ENCODE measurements around the gene COX20. TPM values are rescaled to one million over a fixed set of nuclear protein-coding genes. Genes with fewer than 3 reads are reported as not detected.

Gene COX20
- total and polyA plus RNA-seq, 2 of the 4 experiments (the other 2 are of a cell fraction), result 13.3 to 27.0 TPM

- BruUV-seq (replicated peaks), result no TSS peak
- Histone ChIP-seq H2BK120ac (ENCODE audit: low read depth, low read length) (no peak overlapping the region), H3K9ac (ENCODE audit: low read depth, low read length) (no peak overlapping the region), H3K79me1 (ENCODE audit: low read depth in 1 of 2, low read length in 2 of 2) (peaks cover 11 to 44% of the 10 kb centered on the region in 2 experiments; a peak in 3 of 4 replicates), H2AFZ (replicated peaks; ENCODE audit: low read length, poor library complexity) (no peak overlapping the region), H3K4me3 (ENCODE audit: insufficient read depth, low read depth, low read length) (no peak overlapping the region), H3K4me2 (ENCODE audit: low read depth, low read length) (no peak overlapping the region), H3K9me3 (ENCODE audit: control insufficient read depth, insufficient read depth, low read length) (no peaks in the 10 kb centered on the region), H2AK5ac (ENCODE audit: low read depth, low read length) (no peak overlapping the region), H3K27me3 (ENCODE audit: control insufficient read depth, insufficient read depth, low read length) (no peaks in the 10 kb centered on the region), H3K4me1 (ENCODE audit: control insufficient read depth, insufficient read depth, low read length) (no peaks in the 10 kb centered on the region), H3K4ac (ENCODE audit: low read depth, low read length) (no peak overlapping the region), H3K18ac (ENCODE audit: low read depth, low read length) (no peak overlapping the region), H3K14ac (replicated peaks; ENCODE audit: low read depth, low read length) (no peak overlapping the region), H3K9me1 (ENCODE audit: insufficient read depth, low read length) (no peaks in the 10 kb centered on the region), H2BK15ac (ENCODE audit: low read depth, low read length) (no peak overlapping the region), H3K56ac (ENCODE audit: extremely low read depth, insufficient read depth, low read length) (no peak overlapping the region), H3K23ac (ENCODE audit: low read depth, low read length) (no peak overlapping the region), H4K20me1 (ENCODE audit: insufficient read depth, low read length) (peaks cover 39% of the 10 kb centered on the region), H2AK9ac (replicated peaks; ENCODE audit: low read depth, low read length, poor library complexity) (no peak overlapping the region), H4K5ac (ENCODE audit: low read depth, low read length) (no peak overlapping the region), H3K36me3 (ENCODE audit: control insufficient read depth, insufficient read depth, low read length) (peaks cover 38% of the 10 kb centered on the region), H4K8ac (ENCODE audit: low read depth in 2 of 2, low read length in 2 of 2) (no peak overlapping the region), H2BK5ac (ENCODE audit: low read depth, low read length, poor library complexity, severe bottlenecking) (no peak overlapping the region), H4K91ac (ENCODE audit: insufficient read depth, low read depth, low read length) (no peak overlapping the region), H2BK20ac (ENCODE audit: low read depth, low read length) (no peak overlapping the region), H3K27ac (ENCODE audit: insufficient read depth, low read length) (no peak overlapping the region)
- CTCF ChIA-PET, result no interaction called here
- dilution Hi-C loops (cut with HindIII; ENCODE audit: low sequenced_read_pairs, unreplicated experiment) (no loop called here), in situ Hi-C loops (cut with MboI; ENCODE audit: low sequenced_read_pairs) (no loop called here), intact Hi-C loops (cut with micrococcal nuclease) (no loop called here)
- TF ChIP-seq NFE2L2 (IDR thresholded peaks at IDR 0.05; ENCODE audit: low read depth, low read length) (no peak), MXI1 (IDR thresholded peaks at IDR 0.05; ENCODE audit: borderline replicate concordance, low read depth, low read length) (no peak), CTCF (conservative IDR thresholded peaks at IDR 0.05; ENCODE audit: low read depth, low read length) (no peak), RCOR1 (IDR thresholded peaks at IDR 0.05; ENCODE audit: insufficient replicate concordance, low read length) (no peak), BHLHE40 (IDR thresholded peaks at IDR 0.05; ENCODE audit: low read depth, low read length) (no peak), POLR2A (IDR thresholded peaks at IDR 0.05; ENCODE audit: low read depth, low read length) (no peak; the same call in 1 of the 2 replicates), ELK1 (IDR thresholded peaks at IDR 0.05; ENCODE audit: borderline replicate concordance, low read depth, low read length) (no peak), MAFK (IDR thresholded peaks at IDR 0.05; ENCODE audit: low read depth, low read length) (no peak), MAZ (IDR thresholded peaks at IDR 0.05; ENCODE audit: borderline replicate concordance, low read depth, low read length) (no peak), RAD21 (IDR thresholded peaks at IDR 0.05; ENCODE audit: low read length) (no peak), SMC3 (IDR thresholded peaks at IDR 0.05; ENCODE audit: low read depth, low read length) (no peak), USF2 (IDR thresholded peaks at IDR 0.05; ENCODE audit: low read depth, low read length) (no peak), FOS (IDR thresholded peaks at IDR 0.05; ENCODE audit: low read depth, low read length) (no peak), RFX5 (IDR thresholded peaks at IDR 0.05; ENCODE audit: low read depth, low read length) (no peak), CEBPB (IDR thresholded peaks at IDR 0.05; ENCODE audit: low read depth, low read length) (no peak), CHD1 (IDR thresholded peaks at IDR 0.05; ENCODE audit: low read depth, low read length) (no peak)
- DNase-seq (no peak), ATAC-seq (ENCODE audit: low read depth) (no peak)
- no CpG with 5 or more reads among the region's 1 CpG for WGBS, 2 experiments (ENCODE audit: extremely low coverage in 2 of 2, insufficient read length in 1 of 2)
- POLR2A ChIA-PET (ENCODE audit: unreplicated experiment), result no interaction called here
These were observed 17.2 kb downstream of the COX20 start for GRCh38 chr1:244852694-244853093.

Measured in IMR-90 (cell line).